HG02623 (cell line): ENCODE data around the gene ITGB1BP1.

Experiments used
- ATAC-seq: cut with Tn5 transposase; IDR thresholded peaks from one replicate; pipeline ENCODE4 v1.9.1; 2021; ENCODE audit warnings: moderate library complexity; ENCODE audit not compliant: unreplicated experiment

The ITGB1BP1 gene

GRCh38 chr2:9380702-9381628 is 42.4 kb downstream of the ITGB1BP1 start:
- ATAC-seq = no peak

GRCh38 chr2:9379391-9379755 is 44.0 kb downstream of the ITGB1BP1 start:
- no peak for ATAC-seq

DNA sequence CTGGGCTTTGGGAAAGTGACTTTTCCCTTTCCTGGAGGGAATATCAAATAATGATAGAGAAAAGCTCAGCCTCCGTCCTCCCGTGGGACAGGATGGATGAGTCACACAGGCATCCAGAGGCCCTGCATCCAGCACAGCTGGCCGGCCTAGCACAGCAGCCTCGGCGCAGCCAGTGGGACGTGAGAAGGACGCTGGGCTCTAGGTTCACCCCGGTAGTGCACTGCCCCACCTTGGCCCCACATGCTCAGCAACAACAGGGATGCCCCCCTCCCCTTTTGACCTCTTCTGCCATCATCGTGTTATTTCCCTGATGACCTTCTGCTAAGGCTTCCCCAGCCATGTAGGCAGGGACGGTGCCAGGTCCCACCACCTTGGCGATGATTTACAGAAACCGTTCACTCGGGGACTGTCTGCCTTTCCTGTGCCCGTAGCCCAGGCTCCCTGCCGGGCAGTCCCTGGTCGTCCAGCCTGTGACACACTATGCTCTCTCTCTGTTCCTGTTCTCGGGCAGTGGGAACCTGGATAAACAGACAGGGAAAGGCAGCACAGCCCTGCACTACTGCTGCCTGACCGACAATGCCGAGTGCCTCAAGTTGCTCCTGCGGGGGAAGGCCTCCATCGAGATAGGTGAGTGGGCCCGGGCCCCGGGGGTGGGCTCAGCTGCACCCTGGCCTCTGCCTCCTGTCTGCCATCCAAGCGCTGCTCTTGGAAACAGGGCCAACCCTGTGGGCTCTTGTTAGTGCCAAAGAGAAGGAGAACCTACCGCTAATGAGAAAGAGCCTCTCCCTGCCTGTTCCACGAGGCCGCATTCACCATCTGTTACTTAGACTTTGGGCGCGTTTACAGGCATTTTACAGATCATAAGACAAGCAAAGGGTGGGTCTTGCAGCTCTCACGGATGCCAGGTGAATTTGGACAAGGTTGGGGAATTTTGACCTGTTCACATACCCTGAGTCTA is 44.6 kb downstream of the ITGB1BP1 start:
- no peak for ATAC-seq

- no peak for ATAC-seq
Measured at GRCh38 chr2:9377461-9378097, 45.7 kb downstream of the ITGB1BP1 start.

GRCh38 chr2:9375857-9376428 is 47.4 kb downstream of the ITGB1BP1 start:
- no peak for ATAC-seq

DNA sequence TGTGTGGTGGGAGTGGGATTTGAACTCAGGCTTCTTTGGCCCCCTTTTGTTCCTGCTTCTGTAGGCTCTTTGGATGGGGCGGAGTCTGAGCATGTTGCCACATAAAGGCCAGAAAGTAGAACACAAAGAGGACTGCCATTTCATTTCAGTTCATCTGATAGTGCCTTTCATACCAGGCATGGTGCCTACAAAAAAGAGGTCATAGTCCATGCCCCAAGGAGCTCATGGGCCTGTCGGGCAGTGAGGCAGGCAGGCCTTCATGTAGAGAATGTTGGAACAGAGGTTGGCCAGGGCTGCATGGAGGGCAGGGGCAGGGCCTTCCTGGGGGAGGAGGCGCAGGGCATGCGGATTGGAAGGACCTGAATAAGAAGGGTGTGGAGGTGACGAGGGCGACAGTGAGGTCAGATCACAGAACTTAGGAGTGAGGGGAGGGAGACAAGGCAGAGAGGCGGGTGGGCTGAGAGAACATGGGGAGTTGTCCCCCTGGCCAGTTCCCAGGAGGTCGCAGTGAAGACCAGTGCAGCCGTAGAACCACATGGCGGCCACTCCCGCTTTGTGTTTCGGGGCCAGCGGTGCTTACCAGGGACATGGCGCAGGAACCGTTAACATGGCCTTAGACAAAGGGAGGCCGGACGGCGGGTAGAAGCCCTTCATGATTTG is 49.1 kb downstream of the ITGB1BP1 start:
- no peak for ATAC-seq

- ATAC-seq = no peak
Measured at GRCh38 chr2:9373476-9373875, 49.9 kb downstream of the ITGB1BP1 start.

DNA sequence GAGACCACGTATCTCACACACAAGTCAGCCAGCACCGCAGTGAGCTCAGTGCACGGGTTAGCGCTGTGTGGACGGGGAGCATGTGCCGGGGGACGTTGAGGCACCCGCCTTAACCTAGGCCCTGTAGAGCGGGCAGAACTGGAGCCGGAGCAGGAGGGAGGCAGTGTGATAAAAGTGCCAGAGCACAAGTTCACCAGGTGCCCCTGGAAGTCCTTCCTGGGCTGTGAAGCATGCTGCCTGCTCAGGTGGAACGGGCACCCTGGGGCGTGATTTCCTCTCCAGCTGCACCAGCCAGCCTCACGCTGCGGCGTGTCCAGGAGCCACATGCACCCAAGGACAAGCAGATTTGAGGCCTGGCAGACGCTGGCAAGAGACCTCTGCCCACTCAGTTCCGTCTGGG is 50.3 kb downstream of the ITGB1BP1 start:
- ATAC-seq = no peak

GRCh38 chr2:9370746-9371145 is 52.6 kb downstream of the ITGB1BP1 start:
- ATAC-seq = no peak

DNA sequence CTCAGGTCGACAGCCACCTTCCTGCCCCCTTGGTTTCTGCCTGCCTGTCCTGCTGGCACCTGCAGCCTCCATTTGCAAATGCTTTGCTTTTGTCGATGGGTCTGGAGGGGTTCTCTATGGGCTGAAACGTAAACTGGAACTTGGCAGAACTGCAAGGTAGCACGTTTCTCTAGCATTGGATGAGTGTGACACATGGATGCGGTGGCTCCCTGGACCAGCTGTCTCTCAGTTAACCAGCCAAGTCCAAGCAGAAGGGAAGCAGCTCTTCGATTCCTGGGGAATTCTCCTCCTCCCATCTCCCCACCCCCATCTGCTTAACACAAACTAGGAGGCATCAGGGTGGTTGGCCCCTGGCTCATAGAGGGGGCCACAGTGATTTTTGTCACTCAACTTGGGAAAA is 57.3 kb downstream of the ITGB1BP1 start:
- no peak for ATAC-seq

- no peak for ATAC-seq
Measured at GRCh38 chr2:9365498-9366019, 57.8 kb downstream of the ITGB1BP1 start.

- ATAC-seq = no peak
Measured at GRCh38 chr2:9364791-9365497, 58.4 kb downstream of the ITGB1BP1 start.

- no peak for ATAC-seq
Measured at GRCh38 chr2:9364373-9364772, 59.0 kb downstream of the ITGB1BP1 start.

- ATAC-seq = no peak
Measured at GRCh38 chr2:9360701-9361100, 62.6 kb downstream of the ITGB1BP1 start.

GRCh38 chr2:9360110-9360509 is 63.2 kb downstream of the ITGB1BP1 start:
- no peak for ATAC-seq

- no peak for ATAC-seq
Measured at GRCh38 chr2:9359463-9359862, 63.9 kb downstream of the ITGB1BP1 start.

DNA sequence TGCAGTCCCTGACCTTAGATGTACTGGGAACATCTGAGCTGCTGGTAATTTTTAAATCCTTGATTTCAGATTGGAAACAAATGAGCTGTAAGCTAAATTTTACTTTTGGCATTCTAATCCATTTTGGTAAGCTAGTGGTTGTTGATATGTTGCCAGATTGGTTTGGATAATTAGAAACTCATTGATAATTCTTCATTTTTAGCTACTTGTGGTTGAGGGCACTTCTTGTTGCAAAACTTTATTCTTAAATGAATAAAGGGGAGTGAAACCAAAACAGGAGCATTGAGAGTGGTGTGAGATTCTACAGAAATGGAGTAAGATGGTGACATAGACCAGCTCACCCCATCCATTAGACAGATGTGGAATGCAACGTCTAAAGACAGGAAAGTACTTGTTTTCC is 64.5 kb downstream of the ITGB1BP1 start:
- ATAC-seq = no peak

- ATAC-seq = no peak
Measured at GRCh38 chr2:9356261-9356660, 67.1 kb downstream of the ITGB1BP1 start.

GRCh38 chr2:9355716-9356115 is 67.6 kb downstream of the ITGB1BP1 start:
- no peak for ATAC-seq

- no peak for ATAC-seq
Measured at GRCh38 chr2:9355270-9355669, 68.1 kb downstream of the ITGB1BP1 start.
